CD4-positive, alpha-beta T cell (primary cell): ENCODE measurements around the gene TSPAN15. TPM values are rescaled to one million over a fixed set of nuclear protein-coding genes. Genes with fewer than 3 reads are reported as not detected.
A peak's percentile ranks its signal among the peaks of the same experiment; 100 is the strongest.

Source experiments
- ATAC-seq: fragments of 200-7000 bp; cut with Tn5 transposase; one replicate; pipeline ENCODE4 v1.10.0; 2022; ENCODE audit warnings: mild to moderate bottlenecking; ENCODE audit not compliant: poor library complexity
- CTCF ChIA-PET: fragments of 350-600 bp; sonication (Branson Sonifier 250); formaldehyde crosslinking; loops from one replicate; lab custom pipeline; 2021; ENCODE audit warnings: antibody characterized with exemption, inconsistent platforms; lab: Charles Lee
- POLR2A ChIA-PET: fragments of 350-600 bp; sonication (Branson Sonifier 250); formaldehyde crosslinking; loops from one replicate; lab custom pipeline; 2021; ENCODE audit warnings: antibody characterized with exemption, inconsistent platforms; lab: Charles Lee
- DNase-seq, 14 experiments: peaks; one replicate each; pipeline ENCODE4 v3.0.0-alpha.2; 2013 to 2020; ENCODE audit warnings: mixed read lengths in 2 of 14
- H3K27ac ChIP-seq, 2 donors: one replicate each; pipeline versions ENCODE4 v1.5.1 to v1.7.0; 2013; ENCODE audit warnings: low read length in 2 of 2, low read depth in 1 of 2, mild to moderate bottlenecking in 1 of 2
- H3K27me3 ChIP-seq, 2 experiments: 1 replicate in 1 of 2; 2 replicates in 1 of 2; pipeline versions ENCODE4 v1.6.1 to v1.7.0; 2013; ENCODE audit warnings: low read length in 2 of 2, control low read depth in 1 of 2, mild to moderate bottlenecking in 1 of 2, moderate library complexity in 1 of 2; ENCODE audit not compliant: insufficient read depth in 2 of 2, control insufficient read depth in 1 of 2
- H3K36me3 ChIP-seq: one replicate; pipeline ENCODE4 v1.6.1; 2013; ENCODE audit warnings: low read length, control low read depth; ENCODE audit not compliant: insufficient read depth
- H3K4me1 ChIP-seq: one replicate; pipeline ENCODE4 v1.6.1; 2013; ENCODE audit warnings: low read length, control low read depth; ENCODE audit not compliant: insufficient read depth
- H3K4me3 ChIP-seq: one replicate; pipeline ENCODE4 v1.5.1; 2013; ENCODE audit warnings: mild to moderate bottlenecking, low read length, moderate library complexity
- H3K9me3 ChIP-seq, 2 experiments: 1 replicate in 1 of 2; 2 replicates in 1 of 2; pipeline versions ENCODE4 v1.6.1 to v1.7.0; 2013; ENCODE audit warnings: low read length in 2 of 2, mild to moderate bottlenecking in 2 of 2, control low read depth in 1 of 2, moderate library complexity in 1 of 2; ENCODE audit not compliant: control insufficient read depth in 1 of 2, insufficient read depth in 1 of 2
- H3K27ac Mint-ChIP-seq: one replicate; pipeline ENCODE4 v1.8.0; 2020; ENCODE audit warnings: mixed read lengths
- H3K27me3 Mint-ChIP-seq: one replicate; pipeline ENCODE4 v1.8.0; 2021; ENCODE audit warnings: mixed read lengths
- H3K36me3 Mint-ChIP-seq: one replicate; pipeline ENCODE4 v1.8.0; 2021; ENCODE audit warnings: low read depth, mixed read lengths
- H3K4me1 Mint-ChIP-seq: one replicate; pipeline ENCODE4 v1.8.0; 2021; ENCODE audit warnings: low read depth, mixed read lengths
- H3K4me3 Mint-ChIP-seq: one replicate; pipeline ENCODE4 v1.8.0; 2020; ENCODE audit warnings: mild to moderate bottlenecking, mixed read lengths
- H3K9me3 Mint-ChIP-seq: one replicate; pipeline ENCODE4 v1.8.0; 2020; ENCODE audit warnings: mixed read lengths
- intact Hi-C, 2 experiments: fragments of 100-400 bp; cut with DNase I in 1 of 2; cut with micrococcal nuclease in 1 of 2; formaldehyde crosslinking; loops; one replicate each; pipeline versions ENCODE4 v1.15.1 to v1.9.0; 2023 to 2025; cut with DNase I, micrococcal nuclease
- total RNA-seq, 174 experiments: library from RNA in 2 of 174; stranded (reverse) in 2 of 174; gene quantifications; one replicate each; pipeline ENCODE4 v1.2.3 and lab custom pipeline; 2021 to 2026
- TF ChIP-seq, protein P1 (sequence below): fragments of 200-600 bp; IDR thresholded peaks from one replicate; pipeline ENCODE4 v1.8.0; 2022; ENCODE audit warnings: antibody characterized with exemption, mild to moderate bottlenecking

The TSPAN15 gene
- total RNA-seq, 2 experiments from 2014 or later: 2.2 to 2.5 TPM

DNA sequence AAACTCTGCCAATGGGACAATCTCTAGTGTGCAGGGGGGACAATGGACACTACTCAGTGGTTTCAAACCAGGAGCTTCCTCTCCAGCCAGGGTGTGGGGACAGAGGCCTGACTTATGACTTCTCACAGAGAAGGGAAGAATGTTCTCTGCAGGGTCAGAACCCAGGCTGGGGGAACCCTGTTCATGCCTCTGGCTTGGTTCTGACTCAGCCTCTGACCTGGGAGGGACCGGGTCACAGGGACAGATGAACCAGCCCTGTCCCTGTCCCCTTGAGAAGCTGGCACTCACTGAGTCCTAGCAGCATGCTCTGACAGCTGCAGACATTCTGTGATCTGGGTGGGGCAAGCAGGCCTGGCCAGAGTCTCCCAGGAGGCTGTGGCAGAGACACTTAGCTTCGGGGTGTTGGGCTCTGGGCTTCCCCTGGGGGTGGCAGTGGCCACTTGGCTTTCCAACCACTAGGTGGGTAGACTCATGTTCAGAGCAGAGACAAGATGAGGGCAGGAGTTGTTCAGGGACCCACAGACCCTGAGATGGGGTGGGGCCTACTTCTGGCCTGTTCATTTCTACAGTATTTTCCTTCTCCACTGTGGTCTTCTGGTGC lies 13.6 kb downstream of the TSPAN15 start:
- CTCF ChIA-PET: interaction anchor here (0.6 to 1.5 kb wide), 2 partner anchors 15 to 106 kb away, joined by 4 to 5 read pairs; no protein-coding TSS in a partner anchor
- POLR2A ChIA-PET: no interaction called here
- DNase-seq: peak in 2 of 14 experiments; percentile 18 to 54
- ATAC-seq: no peak
- H3K27me3 ChIP-seq: no peaks in the 10 kb centered on the region
- peak overlapping the region in 1 of 2 donors; percentile 60 for H3K27ac ChIP-seq
- H3K4me3 Mint-ChIP-seq: no peak overlapping the region
- H3K4me3 ChIP-seq: no peak overlapping the region
- H3K4me1 ChIP-seq: peaks cover 55% of the 10 kb centered on the region
- no peaks in the 10 kb centered on the region for H3K9me3 Mint-ChIP-seq
- H3K27me3 Mint-ChIP-seq: no peaks in the 10 kb centered on the region
- H3K27ac Mint-ChIP-seq: no peak overlapping the region
- no peaks in the 10 kb centered on the region for H3K36me3 ChIP-seq
- no peaks in the 10 kb centered on the region for H3K9me3 ChIP-seq
- intact Hi-C loops: no loop called here
- TF ChIP-seq, protein P1, sequence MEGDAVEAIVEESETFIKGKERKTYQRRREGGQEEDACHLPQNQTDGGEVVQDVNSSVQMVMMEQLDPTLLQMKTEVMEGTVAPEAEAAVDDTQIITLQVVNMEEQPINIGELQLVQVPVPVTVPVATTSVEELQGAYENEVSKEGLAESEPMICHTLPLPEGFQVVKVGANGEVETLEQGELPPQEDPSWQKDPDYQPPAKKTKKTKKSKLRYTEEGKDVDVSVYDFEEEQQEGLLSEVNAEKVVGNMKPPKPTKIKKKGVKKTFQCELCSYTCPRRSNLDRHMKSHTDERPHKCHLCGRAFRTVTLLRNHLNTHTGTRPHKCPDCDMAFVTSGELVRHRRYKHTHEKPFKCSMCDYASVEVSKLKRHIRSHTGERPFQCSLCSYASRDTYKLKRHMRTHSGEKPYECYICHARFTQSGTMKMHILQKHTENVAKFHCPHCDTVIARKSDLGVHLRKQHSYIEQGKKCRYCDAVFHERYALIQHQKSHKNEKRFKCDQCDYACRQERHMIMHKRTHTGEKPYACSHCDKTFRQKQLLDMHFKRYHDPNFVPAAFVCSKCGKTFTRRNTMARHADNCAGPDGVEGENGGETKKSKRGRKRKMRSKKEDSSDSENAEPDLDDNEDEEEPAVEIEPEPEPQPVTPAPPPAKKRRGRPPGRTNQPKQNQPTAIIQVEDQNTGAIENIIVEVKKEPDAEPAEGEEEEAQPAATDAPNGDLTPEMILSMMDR: no peak
- no peaks in the 10 kb centered on the region for H3K36me3 Mint-ChIP-seq
- H3K4me1 Mint-ChIP-seq: peaks cover 11% of the 10 kb centered on the region

DNA sequence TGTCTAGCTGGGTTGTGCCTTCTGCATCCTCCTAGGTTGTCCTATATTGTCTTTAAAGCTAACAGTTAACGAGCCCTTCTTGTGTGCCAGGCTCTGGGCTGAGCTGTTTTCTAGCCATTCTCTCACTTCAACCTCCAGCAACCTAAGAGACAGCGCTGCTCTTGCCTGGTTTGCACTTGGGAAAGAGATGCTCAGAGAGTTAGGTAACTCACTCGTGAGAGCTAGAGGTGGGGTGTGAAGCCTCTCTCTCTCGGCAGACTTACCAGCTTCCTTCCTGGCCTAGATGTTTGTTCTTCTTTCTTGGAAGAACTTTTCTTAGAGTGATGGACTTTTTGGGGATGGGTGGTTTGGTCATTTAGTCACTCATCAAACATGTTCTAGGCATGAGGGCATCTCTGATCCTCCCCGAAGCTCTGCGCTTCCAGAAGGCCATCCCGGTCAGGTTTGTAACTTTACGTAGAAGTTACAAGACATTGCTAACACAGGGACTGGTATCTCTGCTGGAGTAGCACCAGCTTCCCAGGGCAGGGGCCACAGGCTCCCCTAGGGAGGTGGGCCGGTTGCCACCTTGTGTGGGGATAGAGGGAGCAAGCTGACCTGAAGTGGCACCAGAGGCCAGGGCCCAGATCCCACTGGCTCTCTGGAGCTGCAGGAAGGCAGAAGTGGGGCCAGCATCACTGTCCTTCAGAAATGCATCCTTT lies 14.3 kb downstream of the TSPAN15 start:
- Histone ChIP-seq H3K27ac (peak overlapping the region in 1 of 2 donors; percentile 60), H3K4me3 (no peak overlapping the region), H3K36me3 (no peaks in the 10 kb centered on the region), H3K4me1 (peaks cover 55% of the 10 kb centered on the region), H3K9me3 (no peaks in the 10 kb centered on the region), H3K27me3 (no peaks in the 10 kb centered on the region)
- CTCF ChIA-PET: interaction anchor here (0.6 to 1.5 kb wide), 2 partner anchors 16 to 107 kb away, joined by 4 to 5 read pairs; no protein-coding TSS in a partner anchor
- DNase-seq (peak in 4 of 14 experiments; percentile 7 to 43 (median 34)), ATAC-seq (no peak)
- intact Hi-C loops: no loop called here
- no peak overlapping the region for H3K27ac Mint-ChIP-seq
- H3K4me1 Mint-ChIP-seq: peaks cover 11% of the 10 kb centered on the region
- H3K9me3 Mint-ChIP-seq: no peaks in the 10 kb centered on the region
- no peak overlapping the region for H3K4me3 Mint-ChIP-seq
- POLR2A ChIA-PET: no interaction called here
- H3K27me3 Mint-ChIP-seq: no peaks in the 10 kb centered on the region
- H3K36me3 Mint-ChIP-seq: no peaks in the 10 kb centered on the region
- TF ChIP-seq, protein P1: no peak

DNA sequence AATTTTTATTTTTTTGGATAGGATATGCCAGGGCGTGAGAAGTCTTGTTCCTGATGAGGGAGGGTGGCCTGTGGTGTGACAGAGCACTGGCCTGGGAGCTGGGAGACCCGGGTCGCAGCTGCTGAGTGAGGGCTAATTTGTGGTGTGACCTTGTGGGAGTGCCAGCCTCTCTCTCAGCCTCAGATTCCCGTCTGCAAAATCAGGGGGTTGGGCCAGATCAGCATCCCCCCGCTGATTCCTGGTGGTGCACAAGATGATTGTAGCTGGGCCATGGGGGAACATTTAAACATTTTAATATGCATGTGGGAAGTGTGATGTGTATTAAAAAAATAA lies 14.9 kb downstream of the TSPAN15 start:
- peaks cover 11% of the 10 kb centered on the region for H3K4me1 Mint-ChIP-seq
- TF ChIP-seq, protein P1: no peak
- intact Hi-C loops: no loop called here
- H3K27ac Mint-ChIP-seq: no peak overlapping the region
- no peaks in the 10 kb centered on the region for H3K9me3 Mint-ChIP-seq
- H3K4me3 ChIP-seq: no peak overlapping the region
- H3K36me3 ChIP-seq: no peaks in the 10 kb centered on the region
- DNase-seq (no peak), ATAC-seq (no peak)
- H3K4me1 ChIP-seq: peaks cover 51% of the 10 kb centered on the region
- H3K27ac ChIP-seq: no peak overlapping the region
- H3K27me3 ChIP-seq: no peaks in the 10 kb centered on the region
- POLR2A ChIA-PET: no interaction called here
- CTCF ChIA-PET: interaction anchor here (1.3 to 1.5 kb wide), 2 partner anchors 16 to 50 kb away, joined by 3 to 5 read pairs; no protein-coding TSS in a partner anchor
- no peaks in the 10 kb centered on the region for H3K36me3 Mint-ChIP-seq
- no peaks in the 10 kb centered on the region for H3K9me3 ChIP-seq
- no peaks in the 10 kb centered on the region for H3K27me3 Mint-ChIP-seq
- no peak overlapping the region for H3K4me3 Mint-ChIP-seq
